Sigmoid colon (tissue), 4 donors: ENCODE measurements around the gene BRD8.

ENCODE experiments used
- CTCF ChIP-seq, 4 experiments: fragments of 450-650 bp in 3 of 4; fragments of 200-600 bp in 1 of 4; IDR thresholded peaks; one replicate each; pipeline ENCODE4 v1.5.1; 2016 to 2019; ENCODE audit warnings: antibody characterized with exemption in 4 of 4, mild to moderate bottlenecking in 3 of 4, moderate library complexity in 2 of 4
- EP300 ChIP-seq, 4 donors: sonication (generic); formaldehyde crosslinking; IDR thresholded peaks; one replicate each; pipeline ENCODE4 v1.6.1; 2017; ENCODE audit warnings: antibody characterized with exemption in 4 of 4
- POLR2A ChIP-seq, 2 donors: fragments of 450-650 bp; IDR thresholded peaks; one replicate each; pipeline ENCODE4 v1.6.1; 2016; ENCODE audit warnings: antibody characterized with exemption in 2 of 2, mild to moderate bottlenecking in 2 of 2, moderate library complexity in 2 of 2

- no peak for TF ChIP-seq CTCF (IDR thresholded peaks at IDR 0.05)
- no peak for TF ChIP-seq POLR2A (IDR thresholded peaks at IDR 0.05)
- TF ChIP-seq EP300 (IDR thresholded peaks at IDR 0.05): no peak
Measured at GRCh38 chr5:138096363-138096762, 82.1 kb downstream of the BRD8 start.
